Ishikawa (cell line): Measurements from ENCODE around the gene ASTN2.

ENCODE experiments used
- CREB1 ChIP-seq: IDR thresholded peaks from 2 replicates; pipeline ENCODE4 v1.6.1; 2012; ENCODE audit warnings: low read depth
- EGR1 ChIP-seq: IDR thresholded peaks from 2 replicates; pipeline ENCODE4 v1.6.1; 2012
- EP300 ChIP-seq: IDR thresholded peaks from 2 replicates; pipeline ENCODE4 v1.6.1; 2012; ENCODE audit warnings: borderline replicate concordance
- FOXM1 ChIP-seq: IDR thresholded peaks from 2 replicates; pipeline ENCODE4 v1.6.1; 2012; ENCODE audit warnings: low read depth, borderline replicate concordance
- RAD21 ChIP-seq: IDR thresholded peaks from 2 replicates; pipeline ENCODE4 v1.6.1; 2012; ENCODE audit warnings: low read depth
- TAF1 ChIP-seq: IDR thresholded peaks from 2 replicates; pipeline ENCODE4 v1.6.1; 2012; ENCODE audit warnings: low read depth, mild to moderate bottlenecking
- TCF12 ChIP-seq: IDR thresholded peaks from 2 replicates; pipeline ENCODE4 v1.6.1; 2012; ENCODE audit warnings: low read depth
- YY1 ChIP-seq: IDR thresholded peaks from 2 replicates; pipeline ENCODE4 v1.6.1; 2012; ENCODE audit warnings: low read depth
- ZBTB7A ChIP-seq: IDR thresholded peaks from 2 replicates; pipeline ENCODE4 v1.6.1; 2012; ENCODE audit warnings: low read depth
- TF ChIP-seq, protein P1 (sequence below): IDR thresholded peaks from 2 replicates; pipeline ENCODE4 v1.6.1; 2012
- TF ChIP-seq, protein P2 (sequence below): IDR thresholded peaks from 2 replicates; pipeline ENCODE4 v1.6.1; 2012; ENCODE audit warnings: low read depth, mild to moderate bottlenecking
- TF ChIP-seq, protein P3 (sequence below): IDR thresholded peaks from 2 replicates; pipeline ENCODE4 v1.6.1; 2012

DNA sequence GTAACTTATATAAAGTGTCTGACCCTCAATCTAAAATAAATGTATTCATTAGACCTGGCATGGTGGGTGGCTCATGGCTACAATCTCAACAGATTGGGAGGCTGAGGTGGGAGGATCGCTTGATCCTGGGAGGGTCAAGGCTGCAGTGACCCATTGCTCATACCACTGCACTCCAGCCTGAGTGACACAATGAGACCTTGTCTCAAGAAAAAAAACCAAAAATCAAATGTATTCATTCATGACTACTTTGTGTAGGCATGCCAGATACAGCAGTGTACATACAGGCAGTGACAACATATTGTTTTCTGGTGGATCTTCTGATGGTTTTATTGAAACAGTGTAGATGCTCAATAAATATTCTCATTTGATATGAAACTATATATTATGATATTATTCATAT lies 526.8 kb downstream of the ASTN2 start:
- TF ChIP-seq RAD21 (no peak), EP300 (no peak), EGR1 (no peak), TAF1 (no peak), FOXM1 (no peak), ZBTB7A (no peak), CREB1 (no peak), TCF12 (no peak), YY1 (no peak)
- TF ChIP-seq, protein P1, sequence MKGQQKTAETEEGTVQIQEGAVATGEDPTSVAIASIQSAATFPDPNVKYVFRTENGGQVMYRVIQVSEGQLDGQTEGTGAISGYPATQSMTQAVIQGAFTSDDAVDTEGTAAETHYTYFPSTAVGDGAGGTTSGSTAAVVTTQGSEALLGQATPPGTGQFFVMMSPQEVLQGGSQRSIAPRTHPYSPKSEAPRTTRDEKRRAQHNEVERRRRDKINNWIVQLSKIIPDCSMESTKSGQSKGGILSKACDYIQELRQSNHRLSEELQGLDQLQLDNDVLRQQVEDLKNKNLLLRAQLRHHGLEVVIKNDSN = no peak
- TF ChIP-seq, protein P2, sequence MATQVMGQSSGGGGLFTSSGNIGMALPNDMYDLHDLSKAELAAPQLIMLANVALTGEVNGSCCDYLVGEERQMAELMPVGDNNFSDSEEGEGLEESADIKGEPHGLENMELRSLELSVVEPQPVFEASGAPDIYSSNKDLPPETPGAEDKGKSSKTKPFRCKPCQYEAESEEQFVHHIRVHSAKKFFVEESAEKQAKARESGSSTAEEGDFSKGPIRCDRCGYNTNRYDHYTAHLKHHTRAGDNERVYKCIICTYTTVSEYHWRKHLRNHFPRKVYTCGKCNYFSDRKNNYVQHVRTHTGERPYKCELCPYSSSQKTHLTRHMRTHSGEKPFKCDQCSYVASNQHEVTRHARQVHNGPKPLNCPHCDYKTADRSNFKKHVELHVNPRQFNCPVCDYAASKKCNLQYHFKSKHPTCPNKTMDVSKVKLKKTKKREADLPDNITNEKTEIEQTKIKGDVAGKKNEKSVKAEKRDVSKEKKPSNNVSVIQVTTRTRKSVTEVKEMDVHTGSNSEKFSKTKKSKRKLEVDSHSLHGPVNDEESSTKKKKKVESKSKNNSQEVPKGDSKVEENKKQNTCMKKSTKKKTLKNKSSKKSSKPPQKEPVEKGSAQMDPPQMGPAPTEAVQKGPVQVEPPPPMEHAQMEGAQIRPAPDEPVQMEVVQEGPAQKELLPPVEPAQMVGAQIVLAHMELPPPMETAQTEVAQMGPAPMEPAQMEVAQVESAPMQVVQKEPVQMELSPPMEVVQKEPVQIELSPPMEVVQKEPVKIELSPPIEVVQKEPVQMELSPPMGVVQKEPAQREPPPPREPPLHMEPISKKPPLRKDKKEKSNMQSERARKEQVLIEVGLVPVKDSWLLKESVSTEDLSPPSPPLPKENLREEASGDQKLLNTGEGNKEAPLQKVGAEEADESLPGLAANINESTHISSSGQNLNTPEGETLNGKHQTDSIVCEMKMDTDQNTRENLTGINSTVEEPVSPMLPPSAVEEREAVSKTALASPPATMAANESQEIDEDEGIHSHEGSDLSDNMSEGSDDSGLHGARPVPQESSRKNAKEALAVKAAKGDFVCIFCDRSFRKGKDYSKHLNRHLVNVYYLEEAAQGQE = no peak
- TF ChIP-seq, protein P3, sequence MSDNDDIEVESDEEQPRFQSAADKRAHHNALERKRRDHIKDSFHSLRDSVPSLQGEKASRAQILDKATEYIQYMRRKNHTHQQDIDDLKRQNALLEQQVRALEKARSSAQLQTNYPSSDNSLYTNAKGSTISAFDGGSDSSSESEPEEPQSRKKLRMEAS = no peak
